Memory B cell (primary cell): ENCODE measurements around the gene RSBN1.

ENCODE experiments used
- ATAC-seq: fragments of 150-1000 bp; cut with Tn5 transposase; 2 replicates; pipeline ENCODE4 v1.10.0; 2021; ENCODE audit warnings: low read depth, mild to moderate bottlenecking, moderate library complexity
- DNase-seq, 2 donors: peaks; one replicate each; pipeline ENCODE4 v3.0.0; 2022; ENCODE audit warnings: low spot score in 2 of 2
- H3K27ac Mint-ChIP-seq: one replicate; pipeline ENCODE4 v1.8.0; 2022; ENCODE audit warnings: mild to moderate bottlenecking, moderate library complexity, mixed read lengths
- H3K27me3 Mint-ChIP-seq: one replicate; pipeline ENCODE4 v1.8.0; 2022; ENCODE audit warnings: mixed read lengths
- H3K36me3 Mint-ChIP-seq: one replicate; pipeline ENCODE4 v1.8.0; 2022; ENCODE audit warnings: mild to moderate bottlenecking, mixed read lengths
- H3K4me1 Mint-ChIP-seq: one replicate; pipeline ENCODE4 v1.8.0; 2022; ENCODE audit warnings: mixed read lengths
- H3K4me3 Mint-ChIP-seq: one replicate; pipeline ENCODE4 v1.8.0; 2022; ENCODE audit warnings: mild to moderate bottlenecking, moderate library complexity, mixed read lengths
- H3K9me3 Mint-ChIP-seq: one replicate; pipeline ENCODE4 v1.8.0; 2022; ENCODE audit warnings: mixed read lengths

The RSBN1 gene

DNA sequence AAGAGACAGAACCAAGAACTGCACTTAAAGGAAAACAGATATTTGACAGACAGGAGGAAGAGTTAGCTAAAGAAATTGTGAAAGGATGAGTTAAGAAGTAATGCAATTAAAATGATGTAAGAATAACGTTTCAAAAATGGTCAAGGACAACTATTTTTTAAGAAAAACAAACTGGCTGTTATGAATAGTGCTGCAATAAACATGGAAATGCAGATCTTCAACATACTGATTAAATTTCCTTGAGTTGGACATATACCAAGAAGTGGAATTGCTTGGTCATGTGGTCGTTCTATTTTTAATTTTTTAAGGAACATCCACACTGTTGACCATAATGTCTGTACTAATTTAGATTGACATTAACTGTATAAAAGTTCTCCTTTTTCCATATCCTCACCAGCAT, 29.9 kb downstream of the RSBN1 start:
- no peaks in the 10 kb centered on the region for H3K27me3 Mint-ChIP-seq
- DNase-seq (no peak), ATAC-seq (no peak)
- H3K27ac Mint-ChIP-seq, result no peak overlapping the region
- H3K4me3 Mint-ChIP-seq, result no peak overlapping the region
- H3K36me3 Mint-ChIP-seq, result peaks cover 4% of the 10 kb centered on the region
- H3K4me1 Mint-ChIP-seq, result peaks cover 20% of the 10 kb centered on the region
- H3K9me3 Mint-ChIP-seq, result peaks cover 3% of the 10 kb centered on the region

DNA sequence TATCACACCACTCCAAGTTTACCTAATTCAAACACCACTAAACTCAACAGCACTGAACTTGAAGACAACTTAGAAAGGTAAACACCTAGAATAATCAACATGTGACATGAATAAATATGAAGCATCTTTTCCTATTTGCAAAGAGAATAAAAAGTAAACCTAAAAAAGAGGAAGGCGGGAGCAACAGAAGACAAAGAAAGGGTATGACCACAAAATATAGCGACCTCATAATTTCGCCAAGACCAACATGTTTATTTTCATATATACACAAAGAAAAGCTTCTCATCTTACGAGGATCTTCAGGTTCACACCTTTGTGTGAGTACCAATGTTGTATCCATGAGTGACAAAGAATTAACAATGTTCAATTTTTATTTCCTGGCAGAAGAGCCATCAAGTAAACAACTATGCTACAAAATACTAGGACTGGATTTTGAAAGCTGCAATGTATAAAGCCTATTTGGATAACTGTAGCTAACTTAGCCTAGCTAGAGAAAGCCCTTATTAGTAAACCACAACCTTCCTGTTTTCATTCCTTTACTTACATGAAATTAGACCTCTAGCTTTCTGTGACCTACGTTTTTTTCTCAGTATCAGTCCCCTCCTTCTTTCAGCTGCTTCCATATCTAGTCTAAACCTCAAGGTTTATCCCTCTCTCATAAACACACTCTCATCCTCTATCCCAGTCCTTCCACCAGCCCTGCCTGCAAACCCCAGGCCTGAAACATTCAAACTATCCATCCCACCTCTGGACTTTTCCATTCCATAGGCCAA, 31.7 kb downstream of the RSBN1 start:
- H3K4me3 Mint-ChIP-seq, result no peak overlapping the region
- no peaks in the 10 kb centered on the region for H3K27me3 Mint-ChIP-seq
- H3K9me3 Mint-ChIP-seq, result peaks cover 3% of the 10 kb centered on the region
- no peak for ATAC-seq
- peaks cover 17% of the 10 kb centered on the region for H3K4me1 Mint-ChIP-seq
- no peak for DNase-seq
- H3K36me3 Mint-ChIP-seq, result peaks cover 7% of the 10 kb centered on the region
- no peak overlapping the region for H3K27ac Mint-ChIP-seq

DNA sequence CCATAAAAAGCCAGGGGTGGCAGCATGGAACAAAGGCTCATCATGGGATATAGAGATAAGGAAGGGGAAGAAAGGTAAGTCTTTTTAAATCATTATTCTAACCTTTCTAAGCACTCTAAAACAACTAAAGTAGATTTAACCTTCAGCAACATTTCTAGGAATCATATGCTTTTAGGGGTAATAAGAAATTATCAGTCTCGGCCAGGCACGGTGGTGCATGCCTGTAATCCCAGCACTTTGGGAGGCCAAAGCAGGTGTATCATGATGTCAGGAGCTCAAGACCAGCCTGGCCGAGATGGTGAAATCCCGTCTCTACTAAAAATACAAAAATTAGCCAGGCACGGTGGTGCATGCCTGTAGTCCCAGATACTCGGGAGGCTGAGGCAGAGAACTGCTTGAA, 32.7 kb downstream of the RSBN1 start:
- H3K27ac Mint-ChIP-seq, result no peak overlapping the region

DNA sequence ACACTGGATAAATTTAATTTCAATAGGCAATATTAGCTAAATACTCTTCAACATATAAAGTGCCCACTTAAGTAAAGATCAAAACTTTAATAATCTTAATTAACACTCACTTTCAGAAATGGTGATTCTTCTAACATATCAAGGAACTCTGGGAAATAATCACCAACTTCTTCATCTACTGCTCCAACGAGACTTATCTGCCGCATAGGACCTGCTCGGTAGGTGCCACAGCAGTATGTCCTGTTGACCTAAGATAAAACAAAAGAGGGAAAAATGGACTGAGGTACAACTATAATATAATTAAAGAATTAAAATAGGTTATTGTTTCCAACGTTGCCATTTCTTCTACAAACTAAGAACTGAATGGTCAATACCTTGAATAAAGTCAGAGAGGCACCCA, 34.7 kb downstream of the RSBN1 start:
- Mint-ChIP-seq H3K27me3 (no peaks in the 10 kb centered on the region), H3K27ac (no peak overlapping the region), H3K4me3 (no peak overlapping the region), H3K36me3 (peaks cover 10% of the 10 kb centered on the region), H3K9me3 (peaks cover 3% of the 10 kb centered on the region), H3K4me1 (peaks cover 4% of the 10 kb centered on the region)
- ATAC-seq (no peak), DNase-seq (no peak)

More for the DNA sequence above, 32.7 kb downstream of the RSBN1 start:
- Mint-ChIP-seq H3K4me3 (no peak overlapping the region), H3K9me3 (peaks cover 3% of the 10 kb centered on the region), H3K36me3 (peaks cover 10% of the 10 kb centered on the region), H3K4me1 (peaks cover 14% of the 10 kb centered on the region), H3K27me3 (no peaks in the 10 kb centered on the region)
- no peak for DNase-seq
- ATAC-seq, result no peak

DNA sequence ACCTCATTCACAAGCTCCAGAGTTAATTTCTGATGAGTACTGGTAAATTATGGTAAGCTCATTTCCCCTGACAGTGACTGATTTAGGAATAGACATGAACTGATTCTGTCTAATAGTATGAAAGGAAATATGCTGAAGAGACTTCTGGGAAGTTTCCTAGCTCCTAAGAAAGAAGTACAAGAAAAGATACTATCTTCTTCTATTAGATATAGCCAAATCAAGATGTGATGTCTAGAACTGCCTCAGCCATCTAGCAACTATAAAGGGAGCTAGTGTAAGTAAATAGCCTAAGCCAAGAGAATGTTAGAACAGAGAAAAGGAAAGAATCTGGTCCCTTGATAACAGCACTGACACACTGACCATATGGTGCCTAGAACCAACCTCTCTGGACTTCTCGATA, 42.2 kb downstream of the RSBN1 start:
- DNase-seq (no peak), ATAC-seq (no peak)
- Mint-ChIP-seq H3K4me3 (no peak overlapping the region), H3K27me3 (no peaks in the 10 kb centered on the region), H3K36me3 (peaks cover 15% of the 10 kb centered on the region), H3K4me1 (peaks cover 5% of the 10 kb centered on the region), H3K27ac (peak overlapping the region; percentile 18), H3K9me3 (no peaks in the 10 kb centered on the region)

DNA sequence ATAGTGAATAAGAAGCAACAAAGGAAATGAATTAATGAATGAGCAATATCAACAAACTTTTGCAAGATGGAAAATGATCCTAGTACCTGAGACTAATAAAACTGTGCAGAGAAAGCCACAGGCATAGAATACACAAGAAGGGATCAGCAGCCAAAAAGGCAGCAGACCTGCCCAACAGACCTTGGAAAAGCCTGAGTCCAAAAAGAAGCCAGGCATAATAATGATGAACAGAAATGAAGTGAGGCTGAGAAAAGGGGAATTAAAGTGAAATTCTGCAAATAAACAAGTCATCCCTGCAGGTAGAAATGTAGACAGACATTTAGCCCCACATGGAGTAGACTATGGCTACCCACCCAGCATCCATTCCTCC, 42.7 kb downstream of the RSBN1 start:
- ATAC-seq (no peak), DNase-seq (no peak)
- peak overlapping the region; percentile 18 for H3K27ac Mint-ChIP-seq
- H3K4me3 Mint-ChIP-seq, result no peak overlapping the region
- H3K9me3 Mint-ChIP-seq, result no peaks in the 10 kb centered on the region
- H3K27me3 Mint-ChIP-seq, result no peaks in the 10 kb centered on the region
- peaks cover 5% of the 10 kb centered on the region for H3K4me1 Mint-ChIP-seq
- H3K36me3 Mint-ChIP-seq, result peaks cover 15% of the 10 kb centered on the region

DNA sequence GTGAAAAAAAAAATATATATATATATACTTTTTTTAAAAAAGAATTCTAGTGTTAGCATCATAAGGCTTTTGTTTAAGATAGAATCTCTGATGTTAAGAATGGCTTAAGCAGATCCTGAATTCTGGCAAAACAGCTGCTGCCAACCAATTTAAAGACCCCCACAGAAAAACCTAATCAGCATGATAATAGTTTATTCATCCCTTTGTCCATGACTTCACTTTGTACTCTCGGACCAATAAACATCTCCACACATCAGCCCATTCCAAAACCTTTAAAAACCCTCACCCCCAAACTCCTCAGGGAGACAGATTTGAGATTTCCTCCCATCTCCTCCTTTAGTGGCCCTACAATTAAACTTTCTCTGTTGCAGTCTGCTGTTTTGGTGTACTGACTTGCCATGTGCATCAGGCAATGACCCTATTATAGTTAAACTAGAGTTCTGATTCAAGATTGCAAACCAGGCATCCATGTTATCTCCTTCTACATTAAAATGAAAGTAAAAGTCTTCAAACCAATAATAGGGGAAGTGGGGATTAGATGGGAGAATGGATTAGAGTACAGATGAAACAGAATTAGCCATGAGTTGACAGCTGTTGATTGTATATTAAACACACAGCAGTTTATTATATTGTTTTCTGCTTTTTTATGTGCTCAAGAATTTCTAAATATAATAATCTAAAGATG, 43.2 kb downstream of the RSBN1 start:
- H3K4me3 Mint-ChIP-seq, result no peak overlapping the region
- no peaks in the 10 kb centered on the region for H3K9me3 Mint-ChIP-seq
- peaks cover 15% of the 10 kb centered on the region for H3K36me3 Mint-ChIP-seq
- peak overlapping the region; percentile 60 for H3K27ac Mint-ChIP-seq
- ATAC-seq (no peak), DNase-seq (no peak)
- no peaks in the 10 kb centered on the region for H3K27me3 Mint-ChIP-seq
- peaks cover 5% of the 10 kb centered on the region for H3K4me1 Mint-ChIP-seq

DNA sequence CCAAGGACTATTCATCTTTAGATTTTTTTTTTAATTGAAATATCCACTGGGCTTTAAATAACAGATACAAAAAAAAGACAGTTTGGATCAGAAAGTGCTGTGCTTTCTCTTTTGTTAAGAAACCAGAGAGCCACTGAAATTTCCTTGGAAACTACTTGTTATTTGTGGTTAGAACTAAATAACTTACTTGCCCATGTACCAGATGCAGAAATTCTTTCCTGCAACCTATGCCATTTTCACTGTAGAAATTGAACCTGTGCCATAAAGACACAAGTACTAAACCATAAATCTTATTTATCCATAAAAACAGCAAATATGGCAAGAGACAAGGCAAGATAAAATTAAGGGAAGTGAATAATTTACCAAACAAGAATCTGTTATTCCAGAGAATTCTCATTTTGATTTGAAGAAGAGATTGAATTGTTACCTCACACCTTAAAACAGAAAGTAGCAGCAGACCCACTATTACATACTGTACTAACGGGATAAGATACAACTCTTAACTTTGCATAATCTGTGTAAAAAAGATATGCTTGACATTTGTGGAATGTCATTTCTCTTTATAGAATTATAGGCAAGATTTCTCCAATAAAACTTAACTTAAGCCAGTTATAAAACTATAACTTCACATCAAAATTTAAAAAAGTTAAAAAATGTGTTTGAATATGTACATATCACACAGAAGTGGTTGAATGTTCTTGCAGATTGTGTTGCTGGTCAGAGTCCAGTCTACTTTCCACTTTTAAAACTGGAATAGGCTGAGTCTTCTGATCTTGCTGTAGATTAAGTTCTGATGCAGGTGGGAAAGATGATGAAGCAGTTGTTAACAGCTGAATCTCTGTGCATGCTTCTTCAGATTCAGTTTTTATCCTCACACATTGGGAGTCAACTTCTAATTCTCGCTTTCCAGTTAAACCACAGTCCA, 46.7 kb downstream of the RSBN1 start:
- ATAC-seq, result no peak
- peaks cover 16% of the 10 kb centered on the region for H3K36me3 Mint-ChIP-seq
- H3K27ac Mint-ChIP-seq, result no peak overlapping the region
- no peak overlapping the region for H3K4me3 Mint-ChIP-seq
- no peaks in the 10 kb centered on the region for H3K27me3 Mint-ChIP-seq
- H3K4me1 Mint-ChIP-seq, result peaks cover 3% of the 10 kb centered on the region
- H3K9me3 Mint-ChIP-seq, result no peaks in the 10 kb centered on the region
- DNase-seq, result no peak

DNA sequence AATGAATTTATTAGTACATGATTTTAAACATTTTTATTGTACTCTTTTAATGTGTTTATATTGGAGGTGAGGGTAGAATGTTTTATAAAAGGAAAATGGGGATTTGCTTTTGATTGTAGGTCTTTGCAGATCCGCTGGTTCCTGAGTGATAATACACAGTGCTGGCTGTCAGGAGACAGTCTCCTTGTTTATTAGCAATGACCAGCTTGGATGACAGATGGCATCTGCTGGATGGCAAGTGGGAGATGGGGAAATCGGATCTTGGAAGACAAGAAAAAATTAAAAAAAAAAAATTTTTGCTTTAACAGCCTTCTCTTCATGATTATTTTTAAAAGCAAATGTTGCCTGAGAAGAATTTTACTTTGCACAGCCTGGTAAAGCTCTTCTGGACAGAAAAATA, 48.6 kb downstream of the RSBN1 start:
- Mint-ChIP-seq H3K9me3 (no peaks in the 10 kb centered on the region), H3K27me3 (no peaks in the 10 kb centered on the region), H3K4me1 (peaks cover 7% of the 10 kb centered on the region), H3K4me3 (no peak overlapping the region), H3K36me3 (peaks cover 13% of the 10 kb centered on the region), H3K27ac (peak overlapping the region; percentile 31)
- ATAC-seq (no peak), DNase-seq (no peak)

DNA sequence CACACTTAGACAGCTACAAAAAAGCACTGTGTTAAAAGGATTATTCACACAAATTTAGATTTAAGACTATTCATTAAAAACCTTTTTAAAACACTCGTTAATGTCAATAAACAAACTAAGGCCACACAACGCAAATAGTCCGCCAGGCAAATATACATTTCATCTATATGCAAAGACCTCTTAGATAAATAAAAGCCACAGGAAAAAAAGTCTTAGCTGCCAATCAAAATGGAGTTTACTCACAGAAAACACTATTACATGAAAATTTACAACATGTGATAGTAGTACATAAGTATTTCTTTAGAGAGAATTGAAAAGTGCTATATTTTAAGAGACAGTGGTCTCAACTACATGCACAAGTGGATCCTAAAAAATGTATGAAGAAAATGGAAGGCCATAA, 50.3 kb downstream of the RSBN1 start:
- H3K9me3 Mint-ChIP-seq, result no peaks in the 10 kb centered on the region
- H3K27ac Mint-ChIP-seq, result no peak overlapping the region
- DNase-seq (no peak), ATAC-seq (no peak)
- H3K36me3 Mint-ChIP-seq, result peaks cover 6% of the 10 kb centered on the region
- no peak overlapping the region for H3K4me3 Mint-ChIP-seq
- H3K4me1 Mint-ChIP-seq, result peaks cover 11% of the 10 kb centered on the region
- no peaks in the 10 kb centered on the region for H3K27me3 Mint-ChIP-seq

DNA sequence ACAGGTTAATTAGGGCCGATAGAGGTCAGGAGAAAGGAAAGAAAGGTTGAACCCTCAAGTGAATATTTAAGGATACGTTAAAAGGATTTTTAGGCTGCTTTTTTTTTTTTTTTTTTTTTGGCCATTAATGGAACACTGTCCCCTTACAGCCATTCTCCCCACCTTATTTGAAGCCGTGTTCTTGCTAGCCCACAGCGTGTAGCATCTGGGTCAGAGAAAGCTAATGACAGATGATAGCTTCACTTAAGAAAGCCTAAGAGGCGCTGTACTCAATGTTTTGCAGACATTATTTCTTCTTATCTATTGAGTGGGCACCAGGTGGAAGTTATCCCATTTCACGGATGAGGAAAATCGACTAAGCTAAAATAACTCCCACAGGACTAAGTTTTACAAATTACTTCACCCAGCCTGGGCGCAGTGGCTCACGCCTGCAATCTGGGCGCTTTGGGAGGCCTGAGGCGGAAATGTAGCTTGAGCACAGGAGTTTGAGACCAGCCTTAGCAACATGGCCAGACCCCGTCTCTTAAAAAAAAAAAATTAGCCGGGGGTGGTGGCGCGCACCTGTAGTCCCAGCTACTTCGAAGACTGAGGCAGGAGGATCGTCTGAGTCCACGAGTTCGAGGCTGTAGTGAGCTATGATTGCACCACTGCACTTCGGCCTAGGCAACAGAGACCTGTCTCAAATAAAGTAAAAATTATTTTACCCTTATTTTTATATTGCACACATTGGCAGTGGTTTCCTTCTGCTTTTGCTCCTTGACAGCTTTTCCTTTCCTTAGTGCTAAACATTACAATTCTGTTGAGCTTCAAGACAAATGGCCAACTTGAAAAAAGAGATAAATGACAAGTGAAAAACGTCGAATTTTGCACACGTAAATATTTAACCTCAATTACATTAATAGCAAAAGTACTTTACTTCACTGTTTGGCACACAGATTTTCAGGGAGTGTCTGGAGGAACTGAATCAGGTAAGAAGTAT, 51.9 kb downstream of the RSBN1 start:
- H3K4me1 Mint-ChIP-seq, result peaks cover 13% of the 10 kb centered on the region
- DNase-seq (no peak), ATAC-seq (no peak)
- no peaks in the 10 kb centered on the region for H3K27me3 Mint-ChIP-seq
- H3K27ac Mint-ChIP-seq, result peak overlapping the region; percentile 95
- H3K4me3 Mint-ChIP-seq, result peak overlapping the region; percentile 97
- H3K36me3 Mint-ChIP-seq, result peaks cover 3% of the 10 kb centered on the region
- no peaks in the 10 kb centered on the region for H3K9me3 Mint-ChIP-seq

DNA sequence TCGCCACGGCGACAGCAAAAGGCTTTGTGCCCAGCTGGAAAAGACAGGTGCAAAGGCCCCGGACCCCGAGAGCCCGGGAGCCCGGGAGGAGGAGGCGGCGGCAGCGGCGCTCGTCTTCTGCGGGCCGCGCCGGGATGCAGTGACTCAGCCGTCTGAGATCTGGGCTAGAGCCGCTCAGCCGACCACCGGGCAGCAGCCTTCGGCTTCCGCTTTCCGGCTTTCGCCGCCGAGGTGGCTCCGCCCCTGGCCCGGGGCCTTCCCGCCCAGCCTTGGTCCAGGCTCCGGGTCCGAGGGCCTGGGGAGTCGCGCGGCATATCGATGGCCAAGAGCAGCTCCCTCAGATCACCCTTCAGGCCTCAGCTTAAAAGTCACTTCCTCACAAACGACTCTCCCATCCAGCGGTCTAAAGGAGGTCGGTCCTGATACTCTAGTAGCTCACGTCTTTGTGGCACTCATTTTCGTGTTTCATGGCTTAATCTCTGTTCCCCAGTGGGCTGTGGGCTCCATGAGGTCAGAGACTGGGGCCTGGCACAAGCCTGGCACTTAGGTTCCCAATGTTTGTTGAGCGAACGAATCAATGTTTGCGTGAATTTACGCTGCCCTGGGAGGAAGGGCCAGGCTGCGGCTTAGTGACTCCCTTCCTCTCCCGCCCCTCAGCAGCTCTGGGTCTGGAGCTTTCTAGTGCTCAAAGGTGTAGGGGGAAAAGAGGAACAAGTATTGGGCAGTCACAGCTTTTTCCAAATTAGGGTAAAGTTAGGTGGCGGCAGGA, 52.8 kb downstream of the RSBN1 start, which contains the start of gene PHTF1:
PHTF1 (minus strand) TSS at position 154 of the 769 bp plus-strand sequence. CDS start 783 bp downstream, outside the sequence.
- DNase-seq, result peak; percentile 30 to 60

More for the DNA sequence above, 52.8 kb downstream of the RSBN1 start, which contains the start of gene PHTF1:
- Mint-ChIP-seq H3K4me1 (peaks cover 13% of the 10 kb centered on the region), H3K9me3 (no peaks in the 10 kb centered on the region), H3K4me3 (peak within 1 kb of the TSS; percentile 97), H3K27me3 (no peaks in the 10 kb centered on the region), H3K36me3 (peaks cover 3% of the 10 kb centered on the region), H3K27ac (peak within 1 kb of the TSS; percentile 95)
- ATAC-seq, result peak; percentile 71
